GM23248 (cell line): ENCODE results near the gene SLC39A2.

Experiments
- EZH2 ChIP-seq: fragments of 200-600 bp; sonication (generic); IDR thresholded peaks from 2 replicates; pipeline ENCODE4 v1.6.1; 2018; ENCODE audit warnings: antibody characterized with exemption, mild to moderate bottlenecking; ENCODE audit not compliant: insufficient read depth, poor library complexity, severe bottlenecking
- EZH2phosphoT487 ChIP-seq: fragments of 200-600 bp; sonication (generic); IDR thresholded peaks from 2 replicates; pipeline ENCODE4 v1.6.1; 2018; ENCODE audit warnings: antibody characterized with exemption, moderate library complexity, mild to moderate bottlenecking, low read depth; ENCODE audit not compliant: insufficient read depth

- no peak for TF ChIP-seq EZH2phosphoT487
- TF ChIP-seq EZH2: no peak
These were observed 38.1 kb downstream of the SLC39A2 start for GRCh38 chr14:21037156-21037555.
